ENCODE measurements around the gene SNAP25.

- TF ChIP-seq POLR2AphosphoS5 (IDR thresholded peaks at IDR 0.05; ENCODE audit: borderline replicate concordance, low read depth, low read length): no peak
- no peak for TF ChIP-seq EZH2 (IDR thresholded peaks at IDR 0.05)
- TF ChIP-seq FOXP2 (optimal IDR thresholded peaks at IDR 0.05; ENCODE audit: control extremely low read depth, extremely low read length, insufficient read depth): no peak
These were observed 1.5 kb downstream of the SNAP25 start for GRCh38 chr20:10219993-10220750.

Measured in SK-N-MC (cell line).